Neural cell (in vitro differentiated cells): ENCODE measurements around the gene RWDD1. TPM values are rescaled to one million over a fixed set of nuclear protein-coding genes. Genes with fewer than 3 reads are reported as not detected.

Experiments used
- H2AFZ ChIP-seq: fragments of 200-600, 300-800 bp; sonication (generic), shearing (Covaris generic); 2 replicates; pipeline ENCODE4 v1.6.0; 2014; ENCODE audit warnings: low read depth, mild to moderate bottlenecking, antibody characterized with exemption, low read length, moderate library complexity
- H3F3A ChIP-seq: fragments of 200-600 bp; shearing (Covaris generic); 2 replicates; pipeline ENCODE4 v1.6.1; 2016; ENCODE audit warnings: mild to moderate bottlenecking, moderate library complexity, mixed read lengths, antibody characterized with exemption, low read length; ENCODE audit not compliant: insufficient read depth, poor library complexity, severe bottlenecking
- H3K27ac ChIP-seq: fragments of 200-600, 300-800 bp; sonication (generic), shearing (Covaris generic); 2 replicates; pipeline ENCODE4 v1.5.1; 2014; ENCODE audit warnings: mild to moderate bottlenecking, low read length, moderate library complexity
- H3K27me3 ChIP-seq: fragments of 300-800, 200-600 bp; sonication (generic), shearing (Covaris generic); 2 replicates; pipeline ENCODE4 v1.6.0; 2014; ENCODE audit warnings: mild to moderate bottlenecking, low read depth, low read length, moderate library complexity; ENCODE audit not compliant: insufficient read depth
- H3K36me3 ChIP-seq: fragments of 300-800, 200-600 bp; sonication (generic), shearing (Covaris generic); 2 replicates; pipeline ENCODE4 v1.5.1; 2014; ENCODE audit warnings: mild to moderate bottlenecking, antibody characterized with exemption, low read length, moderate library complexity; ENCODE audit not compliant: insufficient read depth
- H3K4me2 ChIP-seq: fragments of 300-800, 200-600 bp; sonication (generic), shearing (Covaris generic); 2 replicates; pipeline ENCODE4 v1.6.0; 2014; ENCODE audit warnings: mild to moderate bottlenecking, low read length
- H3K4me3 ChIP-seq: fragments of 300-800, 200-600 bp; sonication (generic), shearing (Covaris generic); 2 replicates; pipeline ENCODE4 v1.5.1; 2014; ENCODE audit warnings: mild to moderate bottlenecking, low read length, moderate library complexity
- H3K79me2 ChIP-seq: fragments of 200-600 bp; shearing (Covaris generic); replicated peaks from 2 replicates; pipeline ENCODE4 v1.6.0; 2014; ENCODE audit warnings: mild to moderate bottlenecking, low read length, moderate library complexity; ENCODE audit not compliant: insufficient read depth
- H3K9ac ChIP-seq: fragments of 300-800, 200-600 bp; sonication (generic), shearing (Covaris generic); 2 replicates; pipeline ENCODE4 v1.6.1; 2016; ENCODE audit warnings: mild to moderate bottlenecking, low read length, mixed read lengths
- H3K9me2 ChIP-seq: fragments of 200-600 bp; shearing (Covaris generic); 2 replicates; pipeline ENCODE4 v1.6.1; 2016; ENCODE audit warnings: mild to moderate bottlenecking, low read length, mixed read lengths; ENCODE audit not compliant: insufficient read depth
- H3K9me3 ChIP-seq: fragments of 200-600, 300-800 bp; sonication (generic), shearing (Covaris generic); 2 replicates; pipeline ENCODE4 v1.6.1; 2016; ENCODE audit warnings: mild to moderate bottlenecking, mixed run types, low read length, moderate library complexity, mixed read lengths
- H4K20me1 ChIP-seq: fragments of 200-600 bp; shearing (Covaris generic); 2 replicates; pipeline ENCODE4 v1.6.1; 2016; ENCODE audit warnings: mild to moderate bottlenecking, mixed run types; ENCODE audit not compliant: insufficient read depth
- EP300 ChIP-seq: fragments of 450-650 bp; conservative IDR thresholded peaks from 2 replicates; pipeline ENCODE4 v1.6.1; 2014; ENCODE audit warnings: antibody characterized with exemption, mild to moderate bottlenecking, moderate library complexity; ENCODE audit not compliant: poor library complexity, severe bottlenecking
- EZH2 ChIP-seq: fragments of 200-600, 300-800 bp; shearing (Covaris generic), sonication (generic); IDR thresholded peaks from 2 replicates; pipeline ENCODE4 v1.6.1; 2014; ENCODE audit warnings: antibody characterized with exemption, low read length, borderline replicate concordance, mild to moderate bottlenecking; ENCODE audit not compliant: insufficient read depth, poor library complexity, severe bottlenecking
- MXI1 ChIP-seq: fragments of 450-650 bp; conservative IDR thresholded peaks from 2 replicates; pipeline ENCODE4 v1.6.1; 2014; ENCODE audit warnings: antibody characterized with exemption, mild to moderate bottlenecking; ENCODE audit not compliant: poor library complexity, severe bottlenecking
- POLR2AphosphoS5 ChIP-seq: IDR thresholded peaks from 2 replicates; pipeline ENCODE4 v1.6.1; 2012
- RAD21 ChIP-seq: fragments of 450-650 bp; conservative IDR thresholded peaks from 2 replicates; pipeline ENCODE4 v1.6.1; 2014; ENCODE audit warnings: antibody characterized with exemption, mild to moderate bottlenecking, moderate library complexity
- SMC3 ChIP-seq: fragments of 450-650 bp; conservative IDR thresholded peaks from 2 replicates; pipeline ENCODE4 v1.6.1; 2014; ENCODE audit warnings: antibody characterized with exemption, mild to moderate bottlenecking, moderate library complexity; ENCODE audit not compliant: poor library complexity
- TAF1 ChIP-seq: IDR thresholded peaks from 2 replicates; pipeline ENCODE4 v1.6.1; 2012; ENCODE audit warnings: low read depth
- polyA plus RNA-seq: library from polyadenylated mRNA; depleted of rRNA; stranded (reverse); fragments of >200 nt; gene quantifications from 2 replicates; pipeline ENCODE4 v1.2.3, GENCODE V29; 2014
- TF ChIP-seq, protein P1 (sequence below): fragments of 450-650 bp; IDR thresholded peaks from 2 replicates; pipeline ENCODE4 v1.5.1; 2014; ENCODE audit warnings: antibody characterized with exemption, mild to moderate bottlenecking, moderate library complexity; ENCODE audit not compliant: poor library complexity, severe bottlenecking
- TF ChIP-seq, protein P2 (sequence below): IDR thresholded peaks from 2 replicates; pipeline ENCODE4 v1.6.1; 2012; ENCODE audit warnings: borderline replicate concordance

RWDD1 gene
- polyA plus RNA-seq, 1 donor from 2014 or later: 83.3 TPM

DNA sequence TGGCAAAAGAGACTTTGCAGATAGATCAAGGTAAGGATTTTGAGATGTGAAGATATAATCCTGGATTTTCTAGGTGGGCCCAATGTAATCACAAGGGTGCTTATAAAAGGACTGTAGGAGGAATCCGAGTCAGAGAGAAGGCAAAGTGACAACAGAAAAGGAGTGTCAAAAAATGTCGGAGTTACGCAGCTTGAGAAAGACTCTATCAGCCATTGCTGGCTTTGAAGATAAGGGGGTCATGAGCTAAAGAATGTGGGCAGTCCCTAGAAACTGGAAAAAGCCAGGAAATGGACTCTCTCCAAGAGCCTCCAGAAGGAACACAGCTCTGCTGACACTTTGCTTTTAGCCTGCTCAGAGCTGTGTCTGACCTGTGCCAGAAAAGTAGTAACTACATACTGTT is 8.7 kb upstream of the RWDD1 start:
- no peak overlapping the region for H3K27ac ChIP-seq
- H4K20me1 ChIP-seq: no peaks in the 10 kb centered on the region
- no peak for TF ChIP-seq POLR2AphosphoS5
- TF ChIP-seq EP300: no peak
- TF ChIP-seq, protein P1, sequence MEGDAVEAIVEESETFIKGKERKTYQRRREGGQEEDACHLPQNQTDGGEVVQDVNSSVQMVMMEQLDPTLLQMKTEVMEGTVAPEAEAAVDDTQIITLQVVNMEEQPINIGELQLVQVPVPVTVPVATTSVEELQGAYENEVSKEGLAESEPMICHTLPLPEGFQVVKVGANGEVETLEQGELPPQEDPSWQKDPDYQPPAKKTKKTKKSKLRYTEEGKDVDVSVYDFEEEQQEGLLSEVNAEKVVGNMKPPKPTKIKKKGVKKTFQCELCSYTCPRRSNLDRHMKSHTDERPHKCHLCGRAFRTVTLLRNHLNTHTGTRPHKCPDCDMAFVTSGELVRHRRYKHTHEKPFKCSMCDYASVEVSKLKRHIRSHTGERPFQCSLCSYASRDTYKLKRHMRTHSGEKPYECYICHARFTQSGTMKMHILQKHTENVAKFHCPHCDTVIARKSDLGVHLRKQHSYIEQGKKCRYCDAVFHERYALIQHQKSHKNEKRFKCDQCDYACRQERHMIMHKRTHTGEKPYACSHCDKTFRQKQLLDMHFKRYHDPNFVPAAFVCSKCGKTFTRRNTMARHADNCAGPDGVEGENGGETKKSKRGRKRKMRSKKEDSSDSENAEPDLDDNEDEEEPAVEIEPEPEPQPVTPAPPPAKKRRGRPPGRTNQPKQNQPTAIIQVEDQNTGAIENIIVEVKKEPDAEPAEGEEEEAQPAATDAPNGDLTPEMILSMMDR: no peak
- TF ChIP-seq EZH2: no peak
- TF ChIP-seq, protein P2, sequence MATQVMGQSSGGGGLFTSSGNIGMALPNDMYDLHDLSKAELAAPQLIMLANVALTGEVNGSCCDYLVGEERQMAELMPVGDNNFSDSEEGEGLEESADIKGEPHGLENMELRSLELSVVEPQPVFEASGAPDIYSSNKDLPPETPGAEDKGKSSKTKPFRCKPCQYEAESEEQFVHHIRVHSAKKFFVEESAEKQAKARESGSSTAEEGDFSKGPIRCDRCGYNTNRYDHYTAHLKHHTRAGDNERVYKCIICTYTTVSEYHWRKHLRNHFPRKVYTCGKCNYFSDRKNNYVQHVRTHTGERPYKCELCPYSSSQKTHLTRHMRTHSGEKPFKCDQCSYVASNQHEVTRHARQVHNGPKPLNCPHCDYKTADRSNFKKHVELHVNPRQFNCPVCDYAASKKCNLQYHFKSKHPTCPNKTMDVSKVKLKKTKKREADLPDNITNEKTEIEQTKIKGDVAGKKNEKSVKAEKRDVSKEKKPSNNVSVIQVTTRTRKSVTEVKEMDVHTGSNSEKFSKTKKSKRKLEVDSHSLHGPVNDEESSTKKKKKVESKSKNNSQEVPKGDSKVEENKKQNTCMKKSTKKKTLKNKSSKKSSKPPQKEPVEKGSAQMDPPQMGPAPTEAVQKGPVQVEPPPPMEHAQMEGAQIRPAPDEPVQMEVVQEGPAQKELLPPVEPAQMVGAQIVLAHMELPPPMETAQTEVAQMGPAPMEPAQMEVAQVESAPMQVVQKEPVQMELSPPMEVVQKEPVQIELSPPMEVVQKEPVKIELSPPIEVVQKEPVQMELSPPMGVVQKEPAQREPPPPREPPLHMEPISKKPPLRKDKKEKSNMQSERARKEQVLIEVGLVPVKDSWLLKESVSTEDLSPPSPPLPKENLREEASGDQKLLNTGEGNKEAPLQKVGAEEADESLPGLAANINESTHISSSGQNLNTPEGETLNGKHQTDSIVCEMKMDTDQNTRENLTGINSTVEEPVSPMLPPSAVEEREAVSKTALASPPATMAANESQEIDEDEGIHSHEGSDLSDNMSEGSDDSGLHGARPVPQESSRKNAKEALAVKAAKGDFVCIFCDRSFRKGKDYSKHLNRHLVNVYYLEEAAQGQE: no peak
- TF ChIP-seq TAF1: no peak
- no peak for TF ChIP-seq MXI1
- no peak for TF ChIP-seq SMC3
- TF ChIP-seq RAD21: no peak
- H2AFZ ChIP-seq: no peak overlapping the region
- H3F3A ChIP-seq: no peaks in the 10 kb centered on the region
- no peaks in the 10 kb centered on the region for H3K9me2 ChIP-seq
- H3K36me3 ChIP-seq: no peaks in the 10 kb centered on the region
- H3K9me3 ChIP-seq: no peaks in the 10 kb centered on the region
- H3K27me3 ChIP-seq: no peaks in the 10 kb centered on the region
- H3K4me3 ChIP-seq: no peak overlapping the region
- H3K79me2 ChIP-seq: no peaks in the 10 kb centered on the region
- H3K4me2 ChIP-seq: no peak overlapping the region
- H3K9ac ChIP-seq: no peak overlapping the region

DNA sequence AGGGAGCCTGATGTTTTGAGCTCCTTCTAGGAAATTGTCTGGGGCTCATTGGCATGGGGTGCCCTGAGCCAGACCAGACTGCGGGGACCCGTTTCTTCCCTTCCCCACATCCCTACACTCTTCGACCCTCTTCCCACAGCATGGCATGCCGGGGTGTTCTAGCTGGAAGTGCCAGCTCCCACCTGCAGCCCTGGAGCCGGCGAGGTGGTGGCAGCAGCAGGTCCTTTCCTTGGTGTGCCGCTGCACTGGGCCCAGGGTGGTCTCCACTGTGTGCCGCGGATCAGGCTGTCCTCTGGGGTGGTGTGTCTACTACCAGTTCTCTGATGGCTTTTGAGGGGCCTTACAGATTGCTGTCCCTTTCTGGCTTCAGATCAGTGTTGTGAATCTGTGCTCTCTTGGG is 7.5 kb upstream of the RWDD1 start:
- H3K4me2 ChIP-seq: no peak overlapping the region
- H3K79me2 ChIP-seq: no peaks in the 10 kb centered on the region
- no peak for TF ChIP-seq SMC3
- no peak for TF ChIP-seq POLR2AphosphoS5
- no peak for TF ChIP-seq RAD21
- TF ChIP-seq TAF1: no peak
- no peak for TF ChIP-seq MXI1
- TF ChIP-seq, protein P1: no peak
- TF ChIP-seq, protein P2: no peak
- no peak for TF ChIP-seq EZH2
- TF ChIP-seq EP300: no peak
- H4K20me1 ChIP-seq: no peaks in the 10 kb centered on the region
- H3K27ac ChIP-seq: no peak overlapping the region
- no peaks in the 10 kb centered on the region for H3K36me3 ChIP-seq
- H3K9ac ChIP-seq: no peak overlapping the region
- H3K9me2 ChIP-seq: no peaks in the 10 kb centered on the region
- no peaks in the 10 kb centered on the region for H3K27me3 ChIP-seq
- H3K9me3 ChIP-seq: no peaks in the 10 kb centered on the region
- no peaks in the 10 kb centered on the region for H3F3A ChIP-seq
- H2AFZ ChIP-seq: no peak overlapping the region
- H3K4me3 ChIP-seq: no peak overlapping the region
